NCI-H2227 (cell line): ENCODE results near the gene HRAS.
"Not testable (repeated sequence)": the region's sequence is repeated elsewhere in the genome, so short reads cannot be mapped to it uniquely, and the experiment has no call there.

Experiments
- DNase-seq: peaks from one replicate; lab custom pipeline; 2025; ENCODE audit not compliant: unreplicated experiment; lab: John Stamatoyannopoulos, UW

HRAS gene

DNA sequence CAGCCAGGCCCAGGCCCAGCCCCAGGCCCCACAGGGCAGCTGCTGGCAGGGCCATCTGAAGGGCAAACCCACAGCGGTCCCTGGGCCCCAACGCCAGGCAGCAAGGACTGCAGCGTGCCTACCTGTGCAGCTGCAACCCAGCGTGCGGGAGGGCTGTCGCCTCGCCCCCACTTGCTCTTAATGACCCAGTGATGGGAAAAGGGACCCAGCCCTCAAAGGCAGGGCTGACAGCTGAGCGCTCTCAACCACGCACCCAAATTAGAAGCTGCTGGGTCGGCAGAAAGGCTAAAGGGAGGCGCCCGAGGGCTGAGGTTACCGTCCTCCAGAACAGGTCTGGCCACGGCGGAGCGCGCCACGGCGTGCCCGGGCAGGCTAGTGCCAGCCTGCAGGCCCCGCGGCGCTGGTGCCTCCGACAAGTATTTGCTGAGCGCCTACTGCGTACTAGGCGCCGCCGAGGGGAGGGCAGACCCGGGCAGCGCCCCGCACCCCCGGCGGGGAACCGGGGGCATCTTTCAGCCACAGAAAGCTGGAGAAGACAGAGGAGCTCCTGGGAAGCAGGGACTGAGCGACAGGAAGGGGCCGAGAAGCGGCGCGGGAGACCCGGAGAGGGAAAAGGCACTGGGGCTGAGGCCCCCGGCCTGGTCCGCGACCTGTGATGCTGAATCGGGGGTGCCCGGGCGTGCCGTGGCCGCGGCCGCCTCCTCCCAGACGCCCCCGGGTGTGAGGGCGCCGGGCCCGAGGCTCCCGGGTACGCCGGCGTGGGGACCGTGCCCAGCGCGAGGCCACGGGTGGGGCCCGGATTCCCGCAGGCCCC lies 773 bp downstream of the HRAS start:
- peak; percentile 49 for DNase-seq

DNA sequence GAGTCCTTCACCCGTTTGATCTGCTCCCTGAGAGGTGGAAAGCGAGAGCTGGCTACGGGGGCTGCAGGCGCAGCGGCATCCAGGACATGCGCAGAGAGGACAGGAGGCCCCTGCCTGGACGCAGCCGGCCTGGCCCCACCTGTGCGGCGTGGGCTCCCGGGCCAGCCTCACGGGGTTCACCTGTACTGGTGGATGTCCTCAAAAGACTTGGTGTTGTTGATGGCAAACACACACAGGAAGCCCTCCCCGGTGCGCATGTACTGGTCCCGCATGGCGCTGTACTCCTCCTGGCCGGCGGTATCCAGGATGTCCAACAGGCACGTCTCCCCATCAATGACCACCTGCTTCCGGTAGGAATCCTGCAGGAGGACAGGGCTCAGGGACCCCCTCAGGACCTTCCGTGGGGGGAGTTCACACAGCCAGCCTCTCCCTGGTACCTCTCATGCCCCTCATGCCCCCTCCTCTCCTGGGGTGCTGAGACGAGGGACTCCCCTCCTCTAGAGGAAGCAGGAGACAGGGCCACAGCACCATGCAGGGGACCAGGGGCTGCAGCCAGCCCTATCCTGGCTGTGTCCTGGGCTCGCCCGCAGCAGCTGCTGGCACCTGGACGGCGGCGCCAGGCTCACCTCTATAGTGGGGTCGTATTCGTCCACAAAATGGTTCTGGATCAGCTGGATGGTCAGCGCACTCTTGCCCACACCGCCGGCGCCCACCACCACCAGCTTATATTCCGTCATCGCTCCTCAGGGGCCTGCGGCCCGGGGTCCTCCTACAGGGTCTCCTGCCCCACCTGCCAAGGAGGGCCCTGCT lies 1.6 kb downstream of the HRAS start:
- no peak for DNase-seq

DNA sequence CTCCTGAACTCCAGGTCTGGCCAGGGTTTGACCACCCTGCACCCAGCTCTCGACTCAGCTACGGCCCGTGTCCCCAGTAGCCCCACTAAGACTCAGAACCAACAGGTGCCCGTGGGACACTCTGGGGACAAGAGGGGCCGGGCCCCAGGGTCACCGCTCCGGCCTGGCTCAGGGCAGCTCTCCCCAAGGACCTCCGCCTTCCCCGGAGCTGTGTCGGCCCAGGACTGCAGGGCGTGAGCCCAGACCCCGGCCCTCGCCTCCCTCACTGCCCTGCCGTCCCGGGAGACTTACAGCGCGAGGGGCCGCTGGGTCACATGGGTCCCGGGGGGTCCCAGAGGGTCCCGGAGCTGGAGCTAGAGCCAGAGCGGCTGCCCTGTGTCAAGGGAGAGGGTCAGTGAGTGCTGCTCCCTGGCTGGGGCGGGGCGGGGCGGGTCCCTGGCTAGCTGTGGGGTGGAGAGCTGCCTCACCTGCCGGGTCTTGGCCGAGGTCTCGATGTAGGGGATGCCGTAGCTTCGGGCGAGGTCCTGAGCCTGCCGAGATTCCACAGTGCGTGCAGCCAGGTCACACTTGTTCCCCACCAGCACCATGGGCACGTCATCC lies 2.3 kb downstream of the HRAS start:
- DNase-seq: no peak

DNA sequence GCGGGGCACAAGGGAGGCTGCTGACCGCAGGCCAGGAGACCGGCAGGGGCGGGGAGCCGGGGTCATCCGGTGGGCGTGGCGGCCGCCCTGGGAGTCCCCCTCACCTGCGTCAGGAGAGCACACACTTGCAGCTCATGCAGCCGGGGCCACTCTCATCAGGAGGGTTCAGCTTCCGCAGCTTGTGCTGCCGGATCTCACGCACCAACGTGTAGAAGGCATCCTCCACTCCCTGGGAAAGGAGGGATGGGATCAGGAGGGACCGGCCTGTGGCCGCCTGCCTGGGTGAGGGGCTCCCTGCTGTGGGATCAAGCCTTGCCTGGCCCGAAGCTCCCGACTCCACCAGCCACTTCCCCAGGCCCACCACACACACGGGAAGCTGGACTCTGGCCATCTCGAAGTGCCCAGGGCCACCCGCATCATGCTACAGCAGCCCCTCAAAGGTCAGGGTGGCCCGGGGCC lies 2.8 kb downstream of the HRAS start:
- no peak for DNase-seq

DNA sequence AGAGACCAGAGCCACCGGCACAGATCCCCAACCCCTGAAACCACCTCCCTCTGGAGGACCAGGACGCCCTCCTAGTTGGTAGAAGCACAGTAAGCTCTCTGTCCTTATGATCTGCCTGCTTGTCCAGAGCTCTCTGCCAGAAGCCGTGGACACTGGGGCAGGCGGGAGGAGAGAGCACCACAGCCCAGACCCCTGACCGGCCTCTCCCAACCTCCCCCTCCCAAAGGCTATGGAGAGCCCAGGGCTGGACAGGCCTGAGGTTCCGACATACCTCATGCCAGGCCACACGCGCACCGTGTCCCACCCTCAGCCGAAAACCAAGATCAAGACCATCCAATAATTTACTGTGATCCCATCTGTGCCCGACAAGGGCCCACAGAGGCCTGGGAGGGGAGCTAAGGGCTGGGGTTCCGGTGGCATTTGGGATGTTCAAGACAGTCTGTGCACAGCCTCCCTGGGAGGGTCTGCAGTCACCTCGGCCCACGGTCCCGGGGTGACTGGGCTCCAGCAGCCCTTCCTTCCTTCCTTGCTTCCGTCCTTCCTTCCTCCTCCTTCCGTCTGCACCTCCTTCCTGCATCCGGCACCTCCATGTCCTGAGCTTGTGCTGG lies 3.4 kb downstream of the HRAS start:
- DNase-seq: no peak

DNA sequence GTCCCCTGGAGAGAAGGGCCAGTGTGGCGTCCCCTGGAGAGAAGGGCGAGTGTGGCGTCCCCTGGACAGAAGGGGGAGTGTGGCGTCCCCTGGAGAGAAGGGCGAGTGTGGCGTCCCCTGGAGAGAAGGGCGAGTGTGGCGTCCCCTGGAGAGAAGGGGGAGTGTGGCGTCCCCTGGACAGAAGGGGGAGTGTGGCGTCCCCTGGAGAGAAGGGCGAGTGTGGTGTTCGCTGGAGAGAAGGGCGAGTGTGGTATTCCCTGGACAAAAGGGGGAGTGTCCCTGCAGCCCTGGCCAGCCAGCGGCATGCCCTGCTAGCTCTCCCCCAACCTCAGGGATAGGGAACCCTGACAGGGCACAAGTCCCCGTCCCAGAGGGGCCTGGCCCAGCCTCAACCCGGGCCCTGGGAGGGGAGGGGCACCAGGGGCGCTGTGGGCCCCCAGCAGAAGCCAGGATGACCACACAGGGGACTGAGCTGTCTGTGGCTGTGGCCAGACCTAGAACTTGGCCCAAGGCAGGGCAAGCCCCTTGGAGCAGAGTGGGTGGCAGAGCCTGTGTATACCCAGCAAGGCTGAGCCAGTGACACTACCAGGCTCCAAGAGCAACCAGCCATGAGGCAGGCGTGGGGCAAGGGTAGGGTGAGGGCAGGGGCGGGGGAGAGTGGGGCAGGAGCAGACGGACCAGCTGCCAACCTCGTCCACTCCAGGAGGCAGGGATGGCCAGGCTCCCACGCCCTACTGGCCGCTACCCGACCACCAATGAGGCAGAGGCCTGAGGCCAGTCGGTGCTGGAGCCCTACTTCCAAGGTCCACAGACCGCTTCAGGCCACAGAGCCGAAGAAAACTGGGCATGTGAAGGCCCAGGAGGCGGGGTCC lies 4.2 kb downstream of the HRAS start:
- no peak for DNase-seq

DNA sequence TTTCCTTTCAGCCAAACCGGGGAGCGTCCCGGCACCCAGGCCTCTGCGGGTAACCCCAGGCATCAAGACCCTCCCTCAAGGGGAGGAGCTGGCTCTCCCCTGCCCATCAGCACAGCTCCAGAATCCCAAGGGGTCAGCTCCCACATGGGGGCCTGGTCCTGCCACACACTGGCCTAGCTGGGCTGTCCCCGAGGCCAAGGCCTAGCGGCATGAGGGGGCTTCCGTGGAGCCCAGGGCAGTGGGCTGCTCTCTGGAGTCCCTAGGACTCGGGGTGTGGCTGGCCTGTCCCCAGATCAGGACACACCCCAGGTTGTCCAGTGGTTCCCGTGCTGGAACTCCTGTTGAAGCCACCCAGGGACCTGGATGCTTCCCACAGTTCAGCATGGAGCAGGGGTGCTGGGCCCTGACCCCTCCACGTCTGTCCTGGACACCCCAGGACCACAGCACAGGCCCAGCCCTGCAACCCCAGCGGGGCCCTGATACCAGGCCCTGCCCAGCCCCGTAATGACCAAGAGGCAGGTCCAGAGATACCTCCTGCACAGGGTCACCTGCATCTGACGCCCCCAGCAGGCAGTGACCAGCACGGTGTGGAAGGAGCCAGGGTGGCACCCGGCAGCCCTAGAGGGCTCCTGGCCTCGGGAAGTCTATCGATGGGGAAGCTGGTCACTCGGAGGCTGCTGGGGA lies 5.5 kb downstream of the HRAS start:
- DNase-seq: no peak

DNA sequence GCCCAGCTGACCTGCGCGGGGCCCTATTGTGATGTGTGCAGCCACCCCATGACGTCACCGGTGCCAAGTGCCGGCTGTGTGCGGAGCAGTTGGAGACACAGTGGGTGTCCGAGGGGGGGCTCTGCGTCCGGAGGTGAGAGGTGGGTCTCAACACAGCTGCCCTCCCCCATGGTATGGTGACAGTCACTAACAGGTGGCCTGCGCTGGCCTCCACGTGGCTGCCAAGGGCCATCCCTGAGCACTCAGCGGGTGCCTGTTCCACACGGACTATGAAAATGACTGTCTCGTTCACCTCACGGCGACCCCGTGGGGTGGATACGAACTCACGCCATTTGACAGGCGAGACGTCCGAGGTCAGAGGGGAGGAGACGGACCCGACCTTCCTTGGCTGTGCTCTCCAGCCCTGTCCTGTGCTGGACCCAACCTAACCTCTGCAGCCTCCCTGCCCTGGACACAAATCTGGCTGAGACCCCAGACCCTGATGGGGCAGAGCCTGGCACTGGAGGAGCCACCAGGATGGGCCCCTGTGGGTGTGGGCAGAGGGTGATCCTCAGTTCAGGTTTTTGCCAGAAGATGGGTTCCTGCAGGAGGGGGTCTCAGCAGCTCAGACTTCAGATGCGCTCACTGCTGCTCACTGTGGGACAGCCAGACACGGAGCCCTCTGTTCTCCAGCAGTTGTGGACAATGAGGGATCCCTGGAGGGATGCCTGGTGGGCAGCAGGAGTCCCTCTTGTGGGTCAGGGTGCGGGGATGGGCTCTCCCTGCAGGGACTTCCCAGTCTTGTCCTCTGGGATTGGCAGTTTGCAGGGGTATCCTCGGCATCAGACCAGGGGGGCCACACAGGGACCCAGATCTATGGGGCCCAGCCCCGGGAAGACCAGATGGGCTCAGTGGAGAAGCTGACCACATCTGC lies 6.3 kb downstream of the HRAS start:
- DNase-seq: no peak

DNA sequence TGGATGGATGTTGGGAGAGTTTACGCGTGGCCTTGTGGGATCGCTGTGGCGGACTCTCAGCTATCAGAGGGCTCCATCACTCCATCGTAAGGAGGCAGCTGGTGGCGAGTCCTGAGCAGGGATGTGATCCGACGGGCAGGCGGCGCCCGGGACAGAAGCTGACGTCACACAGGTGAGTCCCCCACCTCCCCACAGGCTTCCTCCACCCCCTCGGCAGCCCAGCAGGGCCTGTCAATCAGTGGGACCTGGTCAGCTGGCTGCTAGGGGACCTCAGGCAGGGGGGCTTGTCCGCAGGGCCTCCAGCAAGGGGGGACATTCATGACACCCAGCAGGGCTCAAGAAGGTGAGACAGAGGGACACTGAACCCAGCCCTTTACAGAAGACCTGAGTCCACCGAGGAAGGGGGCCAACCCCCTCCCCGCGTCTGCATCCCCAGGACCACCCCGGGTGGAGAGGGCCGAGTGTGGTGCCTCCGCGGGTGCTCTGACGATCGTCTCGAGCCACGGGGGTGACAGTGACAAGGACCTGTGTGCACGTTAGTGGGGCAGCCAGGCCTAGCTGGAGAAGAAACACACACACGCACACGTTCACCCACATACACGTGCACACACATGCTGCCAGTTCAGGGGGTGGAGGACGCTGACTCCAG lies 7.1 kb downstream of the HRAS start:
- no peak for DNase-seq

DNA sequence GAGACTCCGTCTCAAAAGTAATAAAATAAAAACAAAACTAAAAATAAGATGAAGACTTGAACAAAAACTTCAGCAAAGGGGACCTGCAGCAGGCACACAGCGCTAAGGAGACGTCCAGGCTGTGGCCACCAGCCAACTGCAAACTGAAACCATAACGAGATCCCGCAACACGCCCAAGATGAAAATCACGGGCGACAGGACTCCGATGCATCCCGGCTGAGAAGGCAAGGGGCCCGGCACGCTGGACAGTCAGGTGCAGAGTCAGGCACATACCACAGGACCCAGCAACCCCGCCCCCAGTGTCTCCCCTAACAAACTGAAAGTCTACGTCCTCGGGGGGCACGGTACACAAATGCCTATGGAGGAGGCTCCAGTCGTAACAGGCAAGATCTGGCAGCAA lies 9.2 kb downstream of the HRAS start:
- no peak for DNase-seq

DNA sequence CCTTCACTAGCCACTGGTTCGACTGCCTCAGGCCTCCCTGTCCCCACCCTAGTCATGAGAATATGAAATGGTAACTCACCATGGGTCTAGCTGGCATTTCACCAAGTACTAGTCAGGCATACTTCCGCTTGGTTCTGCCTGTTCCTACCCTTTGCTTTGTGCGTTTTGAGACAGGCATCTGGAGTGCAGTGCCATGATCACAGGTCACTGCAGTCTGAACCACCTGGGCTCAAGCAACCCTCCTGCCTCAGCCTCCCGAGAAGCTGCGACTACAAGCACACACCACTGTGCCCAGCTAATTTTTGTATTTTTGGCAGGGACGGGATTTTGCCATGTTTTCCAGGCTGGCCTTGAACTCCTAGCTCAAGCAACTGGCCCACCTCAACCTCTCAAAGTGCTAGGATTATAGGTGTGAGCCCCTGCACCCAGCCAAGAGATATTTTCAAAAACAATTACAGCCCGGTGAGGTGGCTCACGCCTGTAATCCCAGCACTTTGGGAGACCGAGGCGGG lies 14.1 kb downstream of the HRAS start:
- no peak for DNase-seq

DNA sequence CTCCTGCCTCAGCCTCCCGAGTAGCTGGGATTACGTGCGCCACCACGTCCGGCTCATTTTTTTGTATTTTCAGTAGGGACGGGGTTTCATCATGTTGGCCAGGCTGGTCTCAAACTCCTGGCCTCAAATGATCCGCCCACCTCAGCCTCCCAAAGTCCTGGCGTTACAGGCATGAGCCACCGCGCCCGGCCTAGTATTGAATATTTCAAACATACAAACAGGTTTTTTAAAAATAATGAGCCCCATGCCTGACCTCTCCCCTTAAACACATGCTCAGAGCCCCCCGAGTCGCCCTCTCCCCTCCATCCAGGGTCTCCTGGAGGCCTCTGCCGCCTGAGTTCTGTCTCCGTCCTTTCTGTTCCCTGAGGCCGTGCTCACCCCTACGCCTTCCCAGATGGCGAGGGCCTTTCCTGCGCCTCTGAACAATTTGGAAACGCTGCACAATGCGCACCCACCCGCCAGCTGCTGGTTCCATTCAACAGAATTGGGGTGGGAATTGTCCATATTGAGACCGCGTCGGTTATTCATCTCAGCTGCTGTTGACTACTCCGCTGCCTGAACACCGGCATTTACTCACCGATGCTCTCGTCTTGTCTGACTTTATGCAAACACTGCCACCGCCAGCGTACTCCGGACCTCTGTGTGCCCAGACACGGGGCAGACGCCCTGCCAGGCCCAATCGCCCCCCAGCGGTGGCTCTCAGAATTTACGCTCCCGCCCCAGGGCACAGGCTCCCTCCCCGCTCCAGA lies 14.8 kb downstream of the HRAS start:
- no peak for DNase-seq

DNA sequence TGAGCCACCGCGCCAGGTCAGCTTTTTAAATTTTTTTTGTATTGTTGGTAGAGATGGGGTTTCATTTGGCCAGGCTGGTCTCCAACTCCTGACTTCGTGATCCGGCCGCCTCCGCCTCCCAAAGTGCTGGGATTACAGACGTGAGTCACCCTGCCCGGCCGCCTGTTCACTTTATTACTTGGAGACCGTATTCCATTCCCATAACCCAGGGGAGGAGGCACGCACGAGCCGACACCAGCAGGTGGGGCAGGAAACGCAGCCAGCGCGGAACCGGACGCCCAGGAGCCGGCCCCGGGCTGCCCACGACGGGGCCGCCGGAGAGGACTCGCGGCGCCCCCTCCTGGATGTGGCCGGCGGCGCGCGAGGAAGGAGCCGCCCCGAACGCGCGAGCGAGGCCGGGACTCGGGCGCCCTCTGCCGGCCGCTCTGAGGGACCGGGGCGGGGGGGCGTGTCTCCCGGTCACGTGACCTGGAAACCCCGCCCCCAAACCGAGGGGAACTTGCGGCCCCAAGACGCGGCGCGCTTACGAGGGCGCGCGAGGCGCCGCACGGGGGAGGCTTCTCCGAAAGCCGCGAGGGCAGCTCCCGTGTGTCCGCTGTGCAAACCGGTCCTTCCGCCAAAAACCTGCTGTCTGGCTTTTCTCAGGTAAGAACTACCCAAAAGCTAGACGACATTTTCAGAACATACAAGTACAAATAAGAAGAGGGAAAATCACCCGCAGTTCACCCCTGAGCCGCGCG lies 16.7 kb downstream of the HRAS start:
- no peak for DNase-seq

DNA sequence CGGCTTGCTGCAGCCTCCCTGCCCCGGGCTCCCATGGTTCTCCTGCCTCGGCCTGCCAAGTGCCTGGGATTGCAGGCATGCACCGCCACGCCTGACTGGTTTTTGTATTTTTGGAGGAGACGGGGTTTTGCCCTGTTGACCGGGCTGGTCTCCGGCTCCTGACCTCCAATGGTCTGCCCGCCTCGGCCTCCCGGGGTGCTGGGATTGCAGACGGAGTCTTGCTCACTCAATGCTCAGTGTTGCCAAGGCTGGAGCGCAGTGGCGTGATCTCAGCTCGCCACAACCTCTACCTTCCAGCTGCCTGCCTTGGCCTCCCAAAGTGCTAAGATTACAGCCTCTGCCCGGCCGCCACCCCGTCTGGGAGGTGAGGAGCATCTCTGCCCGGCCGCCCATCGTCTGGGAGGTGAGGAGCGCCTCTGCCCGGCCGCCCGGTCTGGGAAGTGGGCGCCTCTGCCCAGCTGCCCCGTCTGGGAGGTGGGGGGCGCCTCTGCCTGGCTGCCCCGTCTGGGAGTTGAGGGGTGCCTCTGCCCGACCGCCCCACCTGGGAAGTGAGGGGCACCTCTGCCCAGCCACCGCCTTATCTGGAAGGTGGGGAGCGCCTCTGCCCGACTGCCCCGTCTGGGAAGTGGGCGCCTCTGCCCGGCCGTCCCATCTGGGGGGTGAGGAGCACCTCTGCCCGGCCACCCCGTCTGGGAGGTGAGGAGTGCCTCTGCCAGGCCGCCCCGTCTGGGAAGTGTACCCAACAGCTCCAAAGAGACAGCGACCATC lies 18.3 kb downstream of the HRAS start:
- not testable (repeated sequence) for DNase-seq

DNA sequence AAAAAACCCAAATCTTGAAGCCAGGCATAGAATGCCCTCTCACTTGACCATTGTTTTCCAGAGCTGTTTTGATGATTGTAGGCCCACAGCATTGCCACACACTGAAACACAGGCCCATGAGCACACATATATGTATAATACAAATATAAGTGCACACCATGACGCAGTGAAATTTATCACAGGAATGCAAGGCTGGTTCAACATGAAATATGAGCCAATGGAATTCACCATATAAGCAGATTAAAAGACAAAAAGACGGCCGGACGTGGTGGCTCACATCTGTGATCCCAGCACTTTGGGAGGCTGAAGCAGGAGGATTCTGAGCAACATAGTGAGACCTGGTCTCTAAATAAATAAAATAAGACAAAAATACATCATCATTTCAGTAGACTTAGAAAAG lies 19.0 kb downstream of the HRAS start:
- DNase-seq: no peak

DNA sequence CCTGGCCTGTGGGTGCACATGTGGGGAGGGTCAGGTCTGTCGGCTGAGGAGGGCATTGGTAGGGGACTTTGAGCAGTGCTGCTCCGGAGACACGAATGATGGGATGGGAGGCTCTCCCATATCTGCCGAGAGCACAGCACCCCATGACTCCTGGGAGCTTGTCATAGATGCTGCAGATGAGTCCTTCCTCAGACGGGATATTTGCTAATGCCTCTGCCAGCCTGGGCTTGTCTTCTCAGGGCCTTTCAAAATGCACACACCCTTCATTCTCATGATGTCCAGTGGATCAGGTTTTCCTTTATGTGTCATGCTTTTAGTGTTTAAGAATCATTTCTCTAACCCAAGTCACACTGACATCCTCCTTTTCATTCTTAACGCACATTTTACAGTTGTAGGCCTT lies 20.2 kb downstream of the HRAS start:
- no peak for DNase-seq
